ENCODE measurements around the gene PCCA.

DNA sequence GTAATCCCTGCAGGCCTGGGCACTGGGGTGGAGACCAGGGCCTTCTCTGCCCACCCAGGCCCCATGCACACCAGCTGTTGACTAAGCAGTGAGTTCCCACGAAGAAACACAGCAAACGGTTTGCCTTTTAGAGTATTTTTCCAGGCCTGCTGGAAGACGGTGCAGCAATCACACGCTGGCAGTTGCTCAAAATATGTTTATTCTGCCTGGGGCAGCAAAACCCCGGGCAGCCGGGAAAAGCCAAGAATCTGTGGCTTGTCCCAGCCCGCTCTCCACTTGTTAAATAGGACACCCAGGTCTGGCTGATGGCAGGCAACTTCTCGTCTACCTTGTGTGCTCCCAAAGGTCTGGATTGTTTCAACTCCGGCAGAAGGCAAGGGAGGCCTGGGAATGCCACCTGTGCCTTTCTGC is 458.9 kb downstream of the PCCA start:
- TF ChIP-seq, protein P1, sequence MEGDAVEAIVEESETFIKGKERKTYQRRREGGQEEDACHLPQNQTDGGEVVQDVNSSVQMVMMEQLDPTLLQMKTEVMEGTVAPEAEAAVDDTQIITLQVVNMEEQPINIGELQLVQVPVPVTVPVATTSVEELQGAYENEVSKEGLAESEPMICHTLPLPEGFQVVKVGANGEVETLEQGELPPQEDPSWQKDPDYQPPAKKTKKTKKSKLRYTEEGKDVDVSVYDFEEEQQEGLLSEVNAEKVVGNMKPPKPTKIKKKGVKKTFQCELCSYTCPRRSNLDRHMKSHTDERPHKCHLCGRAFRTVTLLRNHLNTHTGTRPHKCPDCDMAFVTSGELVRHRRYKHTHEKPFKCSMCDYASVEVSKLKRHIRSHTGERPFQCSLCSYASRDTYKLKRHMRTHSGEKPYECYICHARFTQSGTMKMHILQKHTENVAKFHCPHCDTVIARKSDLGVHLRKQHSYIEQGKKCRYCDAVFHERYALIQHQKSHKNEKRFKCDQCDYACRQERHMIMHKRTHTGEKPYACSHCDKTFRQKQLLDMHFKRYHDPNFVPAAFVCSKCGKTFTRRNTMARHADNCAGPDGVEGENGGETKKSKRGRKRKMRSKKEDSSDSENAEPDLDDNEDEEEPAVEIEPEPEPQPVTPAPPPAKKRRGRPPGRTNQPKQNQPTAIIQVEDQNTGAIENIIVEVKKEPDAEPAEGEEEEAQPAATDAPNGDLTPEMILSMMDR (IDR thresholded peaks at IDR 0.05; ENCODE audit: low read depth, low read length, missing input control), result no peak
- TF ChIP-seq GABPA (IDR thresholded peaks at IDR 0.05 in 1 of 2, conservative IDR thresholded peaks at IDR 0.05 in 1 of 2), result no peak
- TF ChIP-seq ATF3 (IDR thresholded peaks at IDR 0.05), result no peak
- TF ChIP-seq HNF4A (conservative IDR thresholded peaks at IDR 0.05), result peak; percentile 13 to 36
- no peak for TF ChIP-seq YY1 (IDR thresholded peaks at IDR 0.05)
- TF ChIP-seq MAX (IDR thresholded peaks at IDR 0.05), result peak; percentile 40
- no peak for TF ChIP-seq EGR1 (IDR thresholded peaks at IDR 0.05; ENCODE audit: low read depth in 2 of 2)

Data from liver (tissue), 3 donors.